K562 (cell line): ENCODE measurements around the gene C1QTNF7.

Experiments
- PCBP1 ChIP-seq: fragments of 200-400 bp; formaldehyde crosslinking; IDR thresholded peaks from 2 replicates; pipeline ENCODE4 v1.6.1; 2018; ENCODE audit warnings: mild to moderate bottlenecking, low read depth, low read length; ENCODE audit not compliant: poor library complexity, severe bottlenecking
- RFX5 ChIP-seq: IDR thresholded peaks from 2 replicates; pipeline ENCODE4 v1.6.1; 2011; ENCODE audit warnings: low read depth, mild to moderate bottlenecking, improper control_type of control experiment, low read length
- ZNF124 ChIP-seq: sonication (generic); formaldehyde crosslinking; IDR thresholded peaks from 2 replicates; pipeline ENCODE4 v1.8.1; 2022; ENCODE audit warnings: missing genetic modification reagents
- TF ChIP-seq, protein P1 (sequence below), 3 experiments: IDR thresholded peaks in 2 of 3; conservative IDR thresholded peaks in 1 of 3; 2 replicates each; pipeline ENCODE4 v1.5.1; 2011 to 2012; ENCODE audit warnings: low read length in 3 of 3, mild to moderate bottlenecking in 3 of 3, control low read depth in 2 of 3, improper control_type of control experiment in 1 of 3, inconsistent platforms in 1 of 3, low read depth in 1 of 3, mixed read lengths in 1 of 3, moderate library complexity in 1 of 3; ENCODE audit not compliant: insufficient read depth in 2 of 3

DNA sequence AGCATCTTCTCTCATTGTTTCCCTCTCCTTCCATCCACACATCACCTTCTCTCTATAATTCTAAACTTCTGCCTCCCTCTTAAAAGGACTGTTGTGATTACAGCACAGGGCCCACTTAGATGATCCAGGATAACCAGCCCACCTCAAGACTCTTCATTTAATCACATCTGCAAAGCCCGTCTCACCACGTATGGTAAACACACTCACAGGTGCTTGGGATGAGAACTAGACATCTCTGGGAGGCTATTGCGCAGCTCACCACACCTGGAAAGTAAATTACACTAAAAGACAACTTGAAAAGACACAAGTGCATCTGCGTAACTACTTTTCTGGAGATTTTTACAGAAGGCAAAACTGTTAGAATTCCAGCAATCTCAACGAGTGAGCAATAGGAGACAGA is 15.4 kb upstream of the C1QTNF7 start:
- no peak for TF ChIP-seq RFX5
- TF ChIP-seq, protein P1, sequence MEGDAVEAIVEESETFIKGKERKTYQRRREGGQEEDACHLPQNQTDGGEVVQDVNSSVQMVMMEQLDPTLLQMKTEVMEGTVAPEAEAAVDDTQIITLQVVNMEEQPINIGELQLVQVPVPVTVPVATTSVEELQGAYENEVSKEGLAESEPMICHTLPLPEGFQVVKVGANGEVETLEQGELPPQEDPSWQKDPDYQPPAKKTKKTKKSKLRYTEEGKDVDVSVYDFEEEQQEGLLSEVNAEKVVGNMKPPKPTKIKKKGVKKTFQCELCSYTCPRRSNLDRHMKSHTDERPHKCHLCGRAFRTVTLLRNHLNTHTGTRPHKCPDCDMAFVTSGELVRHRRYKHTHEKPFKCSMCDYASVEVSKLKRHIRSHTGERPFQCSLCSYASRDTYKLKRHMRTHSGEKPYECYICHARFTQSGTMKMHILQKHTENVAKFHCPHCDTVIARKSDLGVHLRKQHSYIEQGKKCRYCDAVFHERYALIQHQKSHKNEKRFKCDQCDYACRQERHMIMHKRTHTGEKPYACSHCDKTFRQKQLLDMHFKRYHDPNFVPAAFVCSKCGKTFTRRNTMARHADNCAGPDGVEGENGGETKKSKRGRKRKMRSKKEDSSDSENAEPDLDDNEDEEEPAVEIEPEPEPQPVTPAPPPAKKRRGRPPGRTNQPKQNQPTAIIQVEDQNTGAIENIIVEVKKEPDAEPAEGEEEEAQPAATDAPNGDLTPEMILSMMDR (IDR thresholded peaks at IDR 0.05 in 2 of 3, conservative IDR thresholded peaks at IDR 0.05 in 1 of 3; ENCODE audit: insufficient read depth in 2 of 3, low read depth in 1 of 3, low read length in 3 of 3), result no peak
- TF ChIP-seq PCBP1, result no peak
- TF ChIP-seq ZNF124 (CRISPR knock-in tag), result no peak
